Left ventricle myocardium inferior (tissue), 1 donor: Measurements from ENCODE around the gene NUDT2. TPM values are rescaled to one million over a fixed set of nuclear protein-coding genes. Genes with fewer than 3 reads are reported as not detected.
A peak's percentile ranks its signal among the peaks of the same experiment; 100 is the strongest.
"Not testable (repeated sequence)": the region's sequence is repeated elsewhere in the genome, so short reads cannot be mapped to it uniquely, and the experiment has no call there.

ENCODE experiments used
- DNase-seq: peaks from one replicate; pipeline ENCODE4 v3.0.0-alpha.2; 2020
- H3K27ac ChIP-seq: fragments of 200-600 bp; replicated peaks from 2 replicates; pipeline ENCODE4 v1.8.0; 2021
- H3K27me3 ChIP-seq: fragments of 200-600 bp; 2 replicates; pipeline ENCODE4 v1.8.0; 2021; ENCODE audit warnings: low read depth
- H3K36me3 ChIP-seq: fragments of 200-600 bp; 2 replicates; pipeline ENCODE4 v1.8.0; 2021
- H3K4me1 ChIP-seq: fragments of 200-600 bp; 2 replicates; pipeline ENCODE4 v1.8.0; 2021
- H3K4me3 ChIP-seq: fragments of 200-600 bp; 2 replicates; pipeline ENCODE4 v1.8.0; 2021; ENCODE audit warnings: mild to moderate bottlenecking, moderate library complexity
- H3K9me3 ChIP-seq: fragments of 200-600 bp; replicated peaks from 2 replicates; pipeline ENCODE4 v1.8.0; 2021
- CTCF ChIP-seq: fragments of 200-600 bp; IDR thresholded peaks from 2 replicates; pipeline ENCODE4 v1.8.0; 2021; ENCODE audit warnings: antibody characterized with exemption, mild to moderate bottlenecking, borderline replicate concordance
- intact Hi-C: fragments of 100-400 bp; cut with micrococcal nuclease; formaldehyde crosslinking; loops from one replicate; pipeline ENCODE4 v1.11.0; 2022
- total RNA-seq: library from RNA; stranded (reverse); fragmentation: NEBNext Ultra II Directional; extraction: Animal tissue kit (Norgen Biotek cat#: 25700); gene quantifications from one replicate; pipeline ENCODE4 v1.2.1, GENCODE V29; 2021
- donor health status: DM: no; HTN: yes; CAD: no; lungs with severe emphysema.

Gene NUDT2
- total RNA-seq, 1 donor from 2014 or later: 22.2 TPM

GRCh38 chr9:34362614-34363214, 33.3 kb downstream of the NUDT2 start:
- TF ChIP-seq CTCF: no peak
- Histone ChIP-seq H3K36me3 (no peaks in the 10 kb centered on the region), H3K4me1 (peaks cover 27% of the 10 kb centered on the region), H3K27ac (peak overlapping the region; percentile 74), H3K27me3 (no peaks in the 10 kb centered on the region), H3K4me3 (no peak overlapping the region), H3K9me3 (peaks cover 6% of the 10 kb centered on the region)
- no peak for DNase-seq
- intact Hi-C loops: no loop called here

GRCh38 chr9:34363619-34364351, 34.4 kb downstream of the NUDT2 start:
- TF ChIP-seq CTCF: no peak
- Histone ChIP-seq H3K9me3 (no peaks in the 10 kb centered on the region), H3K4me1 (peaks cover 27% of the 10 kb centered on the region), H3K27ac (peak overlapping the region; percentile 74), H3K27me3 (no peaks in the 10 kb centered on the region), H3K4me3 (peak overlapping the region; percentile 24), H3K36me3 (peaks cover 3% of the 10 kb centered on the region)
- peak; percentile 49 for DNase-seq
- intact Hi-C loops: no loop called here

GRCh38 chr9:34365282-34365681, 35.9 kb downstream of the NUDT2 start:
- peaks cover 3% of the 10 kb centered on the region for H3K36me3 ChIP-seq
- H3K27ac ChIP-seq: no peak overlapping the region
- H3K4me3 ChIP-seq: no peak overlapping the region
- DNase-seq: no peak
- no peak for TF ChIP-seq CTCF
- H3K9me3 ChIP-seq: no peaks in the 10 kb centered on the region
- no peaks in the 10 kb centered on the region for H3K27me3 ChIP-seq
- intact Hi-C loops: no loop called here
- peaks cover 27% of the 10 kb centered on the region for H3K4me1 ChIP-seq

- H3K27me3 ChIP-seq: peaks cover 5% of the 10 kb centered on the region
- DNase-seq: no peak
These were observed 37.0 kb downstream of the NUDT2 start for GRCh38 chr9:34366365-34366764.

GRCh38 chr9:34367751-34368410, 38.5 kb downstream of the NUDT2 start:
- peaks cover 33% of the 10 kb centered on the region for H3K4me1 ChIP-seq

More at GRCh38 chr9:34366365-34366764, 37.0 kb downstream of the NUDT2 start:
- no peaks in the 10 kb centered on the region for H3K9me3 ChIP-seq
- intact Hi-C loops: no loop called here
- H3K36me3 ChIP-seq: peaks cover 14% of the 10 kb centered on the region
- peaks cover 33% of the 10 kb centered on the region for H3K4me1 ChIP-seq
- TF ChIP-seq CTCF: no peak
- H3K4me3 ChIP-seq: no peak overlapping the region
- no peak overlapping the region for H3K27ac ChIP-seq

GRCh38 chr9:34368796-34369195, 39.4 kb downstream of the NUDT2 start:
- Histone ChIP-seq H3K27me3 (peaks cover 16% of the 10 kb centered on the region), H3K4me1 (peaks cover 24% of the 10 kb centered on the region), H3K36me3 (peaks cover 27% of the 10 kb centered on the region)
- H3K9me3 ChIP-seq, DNase-seq, intact Hi-C loops, H3K4me3 ChIP-seq, H3K27ac ChIP-seq: not testable (repeated sequence)

More at GRCh38 chr9:34367751-34368410, 38.5 kb downstream of the NUDT2 start:
- Histone ChIP-seq H3K36me3 (peaks cover 27% of the 10 kb centered on the region), H3K27me3 (peaks cover 16% of the 10 kb centered on the region)
- intact Hi-C loops, H3K9me3 ChIP-seq, DNase-seq, H3K4me3 ChIP-seq, H3K27ac ChIP-seq: not testable (repeated sequence)
